A673 (cell line): ENCODE data around the gene KIF12. TPM values are rescaled to one million over a fixed set of nuclear protein-coding genes. Genes with fewer than 3 reads are reported as not detected.

ENCODE experiments used
- BruUV-seq: library from RNA; stranded (reverse); fragments of 400-500 nt; replicated peaks from 2 replicates; lab custom pipeline; 2021; lab: Mats Ljungman, UMichigan
- CTCF ChIA-PET: fragments of 300-600 bp; sonication (Branson Sonifier 250); formaldehyde crosslinking; loops from one replicate; lab custom pipeline; 2022; ENCODE audit warnings: antibody characterized with exemption; lab: Charles Lee
- POLR2A ChIA-PET: fragments of 300-600 bp; sonication (Branson Sonifier 250); formaldehyde crosslinking; loops from one replicate; lab custom pipeline; 2022; ENCODE audit warnings: antibody characterized with exemption; ENCODE audit not compliant: low non-redundant PET; lab: Charles Lee
- DNase-seq: peaks from one replicate; pipeline ENCODE4 v3.0.0-alpha.2; 2015; ENCODE audit warnings: low spot score
- H3K27ac ChIP-seq: fragments of 200-600 bp; sonication (generic); 2 replicates; pipeline ENCODE4 v1.5.1; 2016; ENCODE audit warnings: mixed run types, low read depth, mild to moderate bottlenecking, mixed read lengths, antibody characterized with exemption, low read length; ENCODE audit not compliant: poor library complexity, severe bottlenecking
- H3K27me3 ChIP-seq: fragments of 200-600 bp; sonication (generic); replicated peaks from 2 replicates; pipeline ENCODE4 v1.6.1; 2017; ENCODE audit warnings: mixed run types, low read depth, mild to moderate bottlenecking, mixed read lengths, antibody characterized with exemption, low read length; ENCODE audit not compliant: insufficient read depth, poor library complexity
- H3K36me3 ChIP-seq: fragments of 200-600 bp; sonication (generic); 2 replicates; pipeline ENCODE4 v1.6.1; 2016; ENCODE audit warnings: mixed run types, mild to moderate bottlenecking, mixed read lengths, antibody characterized with exemption, low read length; ENCODE audit not compliant: insufficient read depth, poor library complexity, severe bottlenecking
- H3K4me1 ChIP-seq: fragments of 200-600 bp; sonication (generic); 2 replicates; pipeline ENCODE4 v1.6.1; 2017; ENCODE audit warnings: mixed run types, mild to moderate bottlenecking, mixed read lengths, antibody characterized with exemption, low read length; ENCODE audit not compliant: insufficient read depth, poor library complexity, severe bottlenecking
- H3K4me3 ChIP-seq: fragments of 200-600 bp; sonication (generic); 2 replicates; pipeline ENCODE4 v1.5.1; 2016; ENCODE audit warnings: low read depth, mixed run types, mild to moderate bottlenecking, mixed read lengths, low read length; ENCODE audit not compliant: poor library complexity, severe bottlenecking
- H3K9me3 ChIP-seq: fragments of 200-600 bp; sonication (generic); 2 replicates; pipeline ENCODE4 v1.6.1; 2016; ENCODE audit warnings: mixed run types, low read depth, mild to moderate bottlenecking, mixed read lengths, antibody characterized with exemption, low read length; ENCODE audit not compliant: poor library complexity, severe bottlenecking
- EZH2 ChIP-seq: fragments of 200-600 bp; sonication (generic); IDR thresholded peaks from 2 replicates; pipeline ENCODE4 v1.6.1; 2017; ENCODE audit warnings: borderline replicate concordance, low read depth, mild to moderate bottlenecking, mixed read lengths, antibody characterized with exemption, low read length; ENCODE audit not compliant: poor library complexity, severe bottlenecking
- intact Hi-C: fragments of 100-400 bp; cut with micrococcal nuclease; formaldehyde crosslinking; loops from one replicate; pipeline ENCODE4 v1.10.0; 2022; ENCODE audit not compliant: unreplicated experiment
- total RNA-seq: library from RNA; stranded (reverse); gene quantifications from 2 replicates; pipeline ENCODE4 v1.2.3, GENCODE V29; 2021
- TF ChIP-seq, protein P1 (sequence below): fragments of 300-800, 200-600 bp; sonication (generic); conservative IDR thresholded peaks from 2 replicates; pipeline ENCODE4 v1.5.1; 2017; ENCODE audit warnings: low read depth, mild to moderate bottlenecking, antibody characterized with exemption, low read length, moderate library complexity, mixed read lengths

KIF12 gene
- total RNA-seq, 1 experiment from 2014 or later: not detected

DNA sequence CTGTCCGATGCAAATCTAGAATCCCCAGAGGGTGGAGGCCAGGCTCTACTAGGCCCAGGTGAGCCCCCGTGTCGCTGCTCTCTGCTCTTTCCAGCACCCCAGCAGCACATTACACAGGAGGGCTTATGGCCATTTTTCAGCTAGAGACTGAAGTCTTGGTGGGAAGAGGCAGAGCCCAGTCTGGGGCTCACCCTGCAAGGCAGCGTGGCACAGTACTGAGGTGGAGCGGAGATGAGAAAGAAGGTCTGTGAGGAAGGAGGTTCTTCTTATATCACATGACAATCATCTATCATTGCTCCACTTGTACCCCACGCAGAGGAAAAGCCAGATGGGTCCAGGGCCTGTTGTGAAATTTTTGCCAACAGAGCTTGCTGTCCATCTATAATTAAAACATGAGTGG lies 10.0 kb upstream of the KIF12 start:
- BruUV-seq: no TSS peak
- TF ChIP-seq, protein P1, sequence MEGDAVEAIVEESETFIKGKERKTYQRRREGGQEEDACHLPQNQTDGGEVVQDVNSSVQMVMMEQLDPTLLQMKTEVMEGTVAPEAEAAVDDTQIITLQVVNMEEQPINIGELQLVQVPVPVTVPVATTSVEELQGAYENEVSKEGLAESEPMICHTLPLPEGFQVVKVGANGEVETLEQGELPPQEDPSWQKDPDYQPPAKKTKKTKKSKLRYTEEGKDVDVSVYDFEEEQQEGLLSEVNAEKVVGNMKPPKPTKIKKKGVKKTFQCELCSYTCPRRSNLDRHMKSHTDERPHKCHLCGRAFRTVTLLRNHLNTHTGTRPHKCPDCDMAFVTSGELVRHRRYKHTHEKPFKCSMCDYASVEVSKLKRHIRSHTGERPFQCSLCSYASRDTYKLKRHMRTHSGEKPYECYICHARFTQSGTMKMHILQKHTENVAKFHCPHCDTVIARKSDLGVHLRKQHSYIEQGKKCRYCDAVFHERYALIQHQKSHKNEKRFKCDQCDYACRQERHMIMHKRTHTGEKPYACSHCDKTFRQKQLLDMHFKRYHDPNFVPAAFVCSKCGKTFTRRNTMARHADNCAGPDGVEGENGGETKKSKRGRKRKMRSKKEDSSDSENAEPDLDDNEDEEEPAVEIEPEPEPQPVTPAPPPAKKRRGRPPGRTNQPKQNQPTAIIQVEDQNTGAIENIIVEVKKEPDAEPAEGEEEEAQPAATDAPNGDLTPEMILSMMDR: no peak
- no peak for TF ChIP-seq EZH2
- Histone ChIP-seq H3K9me3 (no peaks in the 10 kb centered on the region), H3K27ac (no peak overlapping the region), H3K36me3 (no peaks in the 10 kb centered on the region), H3K27me3 (peaks cover 41% of the 10 kb centered on the region), H3K4me1 (no peaks in the 10 kb centered on the region), H3K4me3 (no peak overlapping the region)
- ChIA-PET POLR2A (no interaction called here), CTCF (interaction anchor here (1.7 kb wide), 1 partner anchor 182 kb away, joined by 26 read pairs; no protein-coding TSS in a partner anchor)
- DNase-seq: no peak
- intact Hi-C loops: loop anchor here (2.0 kb wide), 1 partner anchor 182 kb away; no protein-coding TSS in a partner anchor

- peak; percentile 75 for DNase-seq
- CTCF ChIA-PET: interaction anchor here (0.5 to 1.7 kb wide), 15 partner anchors 12 to 545 kb away, joined by 3 to 26 read pairs (median 3); partner anchors contain the start of gene COL27A1
- Histone ChIP-seq H3K4me1 (no peaks in the 10 kb centered on the region), H3K9me3 (no peaks in the 10 kb centered on the region), H3K27me3 (peaks cover 41% of the 10 kb centered on the region), H3K36me3 (no peaks in the 10 kb centered on the region), H3K4me3 (no peak overlapping the region), H3K27ac (no peak overlapping the region)
- TF ChIP-seq EZH2: no peak
- TF ChIP-seq, protein P1: peak; percentile 93
- BruUV-seq: no TSS peak
- POLR2A ChIA-PET: no interaction called here
- intact Hi-C loops: loop anchor here (1.0 to 2.0 kb wide), 2 partner anchors 183 to 197 kb away; no protein-coding TSS in a partner anchor
Observed at GRCh38 chr9:114108016-114108833, 9.1 kb upstream of the KIF12 start.

- H3K4me1 ChIP-seq: no peaks in the 10 kb centered on the region
- no peak overlapping the region for H3K27ac ChIP-seq
- TF ChIP-seq, protein P1: no peak
- TF ChIP-seq EZH2: no peak
- intact Hi-C loops: loop anchor here (1.0 to 2.0 kb wide), 2 partner anchors 183 to 198 kb away; no protein-coding TSS in a partner anchor
- CTCF ChIA-PET: interaction anchor here (0.8 to 1.7 kb wide), 8 partner anchors 24 to 546 kb away, joined by 3 to 26 read pairs (median 4); partner anchors contain the start of gene COL27A1
- POLR2A ChIA-PET: no interaction called here
- no peaks in the 10 kb centered on the region for H3K36me3 ChIP-seq
- BruUV-seq: no TSS peak
- DNase-seq: no peak
- peaks cover 34% of the 10 kb centered on the region for H3K27me3 ChIP-seq
- H3K4me3 ChIP-seq: no peak overlapping the region
- H3K9me3 ChIP-seq: no peaks in the 10 kb centered on the region
Observed at GRCh38 chr9:114107286-114108001, 8.4 kb upstream of the KIF12 start.
